H1 (cell line): Measurements from ENCODE around the gene PBX1. TPM values are rescaled to one million over a fixed set of nuclear protein-coding genes. Genes with fewer than 3 reads are reported as not detected.

Source experiments
- CTCF ChIA-PET: fragments of 300-600 bp; sonication (Branson Sonifier 250); formaldehyde crosslinking; loops from one replicate; lab custom pipeline; 2021; ENCODE audit not compliant: partially characterized antibody; lab: Charles Lee
- POLR2A ChIA-PET: fragments of 300-600 bp; sonication (Branson Sonifier 250); formaldehyde crosslinking; loops from one replicate; lab custom pipeline; 2021; ENCODE audit warnings: inconsistent platforms; ENCODE audit not compliant: partially characterized antibody; lab: Charles Lee
- DNase-seq, 2 experiments: peaks; one replicate each; pipeline versions ENCODE4 v3.0.0 to v3.0.0-alpha.2; 2010 to 2022; ENCODE audit warnings: low spot score in 2 of 2, low read depth in 1 of 2, mixed read lengths in 1 of 2
- FAIRE-seq: peaks from 2 replicates; lab custom pipeline; 2011; peaks lifted over from hg19 to GRCh38; lab: Jason Lieb, UNC
- H2AFZ ChIP-seq: 2 replicates; pipeline ENCODE4 v1.8.1; 2012; ENCODE audit warnings: low read length, inconsistent platforms
- H2AK5ac ChIP-seq: 2 replicates; pipeline ENCODE4 v1.6.1; 2013; ENCODE audit warnings: low read depth, low read length
- H2BK120ac ChIP-seq: replicated peaks from 2 replicates; pipeline ENCODE3; 2013; ENCODE audit warnings: low read depth, low read length, inconsistent platforms
- H2BK12ac ChIP-seq: 2 replicates; pipeline ENCODE4 v1.6.1; 2013; ENCODE audit warnings: low read depth, low read length
- H2BK15ac ChIP-seq: 2 replicates; pipeline ENCODE4 v1.6.1; 2013; ENCODE audit warnings: low read length
- H2BK20ac ChIP-seq: 2 replicates; pipeline ENCODE4 v1.6.1; 2013; ENCODE audit warnings: low read length
- H2BK5ac ChIP-seq: 2 replicates; pipeline ENCODE4 v1.6.1; 2013; ENCODE audit warnings: low read depth, low read length
- H3K14ac ChIP-seq: 2 replicates; pipeline ENCODE4 v1.6.1; 2013; ENCODE audit warnings: inconsistent platforms; ENCODE audit not compliant: insufficient read length
- H3K18ac ChIP-seq: 2 replicates; pipeline ENCODE4 v1.6.1; 2013; ENCODE audit warnings: low read length; ENCODE audit errors: extremely low read depth
- H3K23ac ChIP-seq: 2 replicates; pipeline ENCODE4 v1.6.1; 2013; ENCODE audit warnings: inconsistent platforms; ENCODE audit not compliant: insufficient read length
- H3K23me2 ChIP-seq: 2 replicates; pipeline ENCODE4 v1.6.1; 2013; ENCODE audit warnings: low read depth, low read length
- H3K27ac ChIP-seq: 2 replicates; pipeline ENCODE4 v1.6.1; 2011; ENCODE audit warnings: low read depth, low read length, inconsistent platforms
- H3K27me3 ChIP-seq, 4 experiments: replicated peaks in 1 of 4; 1 replicate in 1 of 4; 2 replicates in 3 of 4; pipeline versions ENCODE4 v1.6.1 to v1.8.1; 2011 to 2013; ENCODE audit warnings: low read length in 3 of 4, mild to moderate bottlenecking in 3 of 4, inconsistent platforms in 2 of 4, mixed read lengths in 2 of 4, moderate library complexity in 1 of 4; ENCODE audit not compliant: control insufficient read depth in 3 of 4, insufficient read depth in 3 of 4; ENCODE audit errors: extremely low read depth in 1 of 4
- H3K36me3 ChIP-seq, 4 experiments: 2 replicates each; pipeline versions ENCODE4 v1.6.1 to v1.8.1; 2011 to 2013; ENCODE audit warnings: mild to moderate bottlenecking in 4 of 4, low read length in 3 of 4, moderate library complexity in 2 of 4, control low read depth in 1 of 4, inconsistent platforms in 1 of 4; ENCODE audit not compliant: insufficient read depth in 4 of 4, control insufficient read depth in 2 of 4
- H3K4ac ChIP-seq: replicated peaks from 2 replicates; pipeline ENCODE3; 2013; ENCODE audit warnings: low read length, low read depth, mixed read lengths, inconsistent platforms; ENCODE audit not compliant: insufficient read length
- H3K4me1 ChIP-seq, 4 experiments: replicated peaks in 1 of 4; 1 replicate in 1 of 4; 2 replicates in 3 of 4; pipeline versions ENCODE4 v1.6.1 to v1.8.1; 2011 to 2013; ENCODE audit warnings: low read length in 3 of 4, inconsistent platforms in 2 of 4, mixed read lengths in 1 of 4; ENCODE audit not compliant: insufficient read depth in 4 of 4, control insufficient read depth in 3 of 4
- H3K4me2 ChIP-seq, 2 experiments: 2 replicates each; pipeline versions ENCODE4 v1.6.1 to v1.8.1; 2011 to 2013; ENCODE audit warnings: low read depth in 2 of 2, low read length in 2 of 2, control low read depth in 1 of 2, inconsistent platforms in 1 of 2, mild to moderate bottlenecking in 1 of 2; ENCODE audit not compliant: insufficient read depth in 1 of 2
- H3K4me3 ChIP-seq, 4 experiments: fragments of 200-600, 300-600 bp in 1 of 4; sonication (generic), shearing (Covaris generic), sonication (Bioruptor Twin) in 1 of 4; 2 replicates each; pipeline versions ENCODE4 v1.5.1 to v1.8.1; 2011 to 2016; ENCODE audit warnings: low read length in 4 of 4, low read depth in 3 of 4, control low read depth in 2 of 4, inconsistent platforms in 2 of 4, mild to moderate bottlenecking in 2 of 4, mixed read lengths in 1 of 4, moderate library complexity in 1 of 4; ENCODE audit not compliant: insufficient read depth in 2 of 4; ENCODE audit errors: extremely low read depth in 1 of 4
- H3K56ac ChIP-seq: replicated peaks from 2 replicates; pipeline ENCODE3; 2013; ENCODE audit warnings: low read depth, mild to moderate bottlenecking, mixed read lengths, low read length, inconsistent platforms; ENCODE audit not compliant: insufficient read length
- H3K79me1 ChIP-seq: 2 replicates; pipeline ENCODE4 v1.6.1; 2013; ENCODE audit warnings: low read depth, low read length, control low read depth
- H3K79me2 ChIP-seq, 2 experiments: 2 replicates each; pipeline versions ENCODE4 v1.6.1 to v1.8.1; 2012 to 2013; ENCODE audit warnings: low read length in 2 of 2, mild to moderate bottlenecking in 2 of 2, inconsistent platforms in 1 of 2; ENCODE audit not compliant: insufficient read depth in 2 of 2, control insufficient read depth in 1 of 2
- H3K9ac ChIP-seq, 4 experiments: replicated peaks in 1 of 4; 1 replicate in 1 of 4; 2 replicates in 3 of 4; pipeline versions ENCODE4 v1.6.1 to v1.8.1; 2011 to 2013; ENCODE audit warnings: low read depth in 3 of 4, low read length in 3 of 4, control low read depth in 2 of 4, mild to moderate bottlenecking in 2 of 4, moderate library complexity in 2 of 4, inconsistent platforms in 1 of 4; ENCODE audit errors: extremely low read depth in 1 of 4
- H3K9me3 ChIP-seq, 2 experiments: 2 replicates each; pipeline versions ENCODE4 v1.6.1 to v1.8.1; 2012 to 2013; ENCODE audit warnings: mild to moderate bottlenecking in 2 of 2, moderate library complexity in 2 of 2, control low read depth in 1 of 2, inconsistent platforms in 1 of 2, low read depth in 1 of 2, low read length in 1 of 2, mixed read lengths in 1 of 2; ENCODE audit not compliant: insufficient read depth in 2 of 2
- H4K20me1 ChIP-seq, 2 experiments: replicated peaks in 1 of 2; 2 replicates each; pipeline versions ENCODE3 to v1.8.1; 2011 to 2013; ENCODE audit warnings: inconsistent platforms in 2 of 2, low read length in 2 of 2, mild to moderate bottlenecking in 1 of 2; ENCODE audit not compliant: insufficient read depth in 2 of 2, control insufficient read depth in 1 of 2
- H4K5ac ChIP-seq: 2 replicates; pipeline ENCODE4 v1.6.1; 2013; ENCODE audit warnings: low read length, low read depth, mixed read lengths, inconsistent platforms; ENCODE audit not compliant: insufficient read length
- H4K8ac ChIP-seq: 2 replicates; pipeline ENCODE4 v1.8.0; 2013; ENCODE audit warnings: mild to moderate bottlenecking, moderate library complexity, low read length, inconsistent platforms; ENCODE audit not compliant: insufficient read depth; ENCODE audit errors: extremely low read depth
- H4K91ac ChIP-seq: replicated peaks from 2 replicates; pipeline ENCODE3; 2013; ENCODE audit warnings: low read length, mixed read lengths, inconsistent platforms; ENCODE audit not compliant: insufficient read length
- ATF2 ChIP-seq: IDR thresholded peaks from 2 replicates; pipeline ENCODE4 v1.6.1; 2012; ENCODE audit warnings: low read length, inconsistent platforms
- POLR2A ChIP-seq, 2 experiments: IDR thresholded peaks; 1 replicate in 1 of 2; 2 replicates in 1 of 2; pipeline ENCODE4 v1.6.1; 2011; ENCODE audit warnings: low read depth in 2 of 2, low read length in 2 of 2, mild to moderate bottlenecking in 2 of 2; ENCODE audit errors: control extremely low read depth in 1 of 2
- SAP30 ChIP-seq: fragments of 300-600 bp; sonication (generic); IDR thresholded peaks from 2 replicates; pipeline ENCODE4 v1.7.1; 2012; ENCODE audit warnings: low read length, moderate library complexity, mild to moderate bottlenecking, inconsistent platforms; ENCODE audit not compliant: insufficient read depth, insufficient replicate concordance
- WGBS, 2 experiments: shearing (Covaris generic) in 1 of 2; methylation state at CpG; one replicate each; pipeline versions ENCODE4 v1.1.6 to v1.1.7; 2013 to 2015; ENCODE audit warnings: low lambda C conversion rate in 2 of 2, mixed read lengths in 2 of 2, inconsistent platforms in 1 of 2, low coverage in 1 of 2, missing lambda C conversion rate in 1 of 2; ENCODE audit not compliant: insufficient replicate concordance in 2 of 2, insufficient coverage in 1 of 2, insufficient read length in 1 of 2; ENCODE audit errors: extremely low coverage in 1 of 2, missing lambda C conversion rate in 1 of 2; 5-methylcytosine and 5-hydroxymethylcytosine counted together
- polyA plus RNA-seq, 7 experiments: library from polyadenylated mRNA; depleted of rRNA in 3 of 7; stranded (reverse) in 5 of 7; unstranded in 2 of 7; fragments of >200 nt in 5 of 7; fragments of 200-250 nt in 2 of 7; gene quantifications; 1 replicate in 5 of 7; 2 replicates in 1 of 7; 4 replicates in 1 of 7; pipeline versions ENCODE4 v1.2.1 to v1.2.3, GENCODE V29; 2011 to 2013; ENCODE audit warnings: missing spikeins in 2 of 7, mixed read lengths in 2 of 7
- total RNA-seq: library from RNA; stranded (reverse); fragmentation: NEBNext Ultra II Directional; extraction: Animal tissue kit (Norgen Biotek cat#: 25700); gene quantifications from 2 replicates; pipeline ENCODE4 v1.2.1, GENCODE V29; 2021

PBX1 gene
- total and polyA plus RNA-seq, 2 of the 8 experiments (the other 6 are each of a cell fraction or from before 2014, with no cell fraction given): 87.4 to 124 TPM

DNA sequence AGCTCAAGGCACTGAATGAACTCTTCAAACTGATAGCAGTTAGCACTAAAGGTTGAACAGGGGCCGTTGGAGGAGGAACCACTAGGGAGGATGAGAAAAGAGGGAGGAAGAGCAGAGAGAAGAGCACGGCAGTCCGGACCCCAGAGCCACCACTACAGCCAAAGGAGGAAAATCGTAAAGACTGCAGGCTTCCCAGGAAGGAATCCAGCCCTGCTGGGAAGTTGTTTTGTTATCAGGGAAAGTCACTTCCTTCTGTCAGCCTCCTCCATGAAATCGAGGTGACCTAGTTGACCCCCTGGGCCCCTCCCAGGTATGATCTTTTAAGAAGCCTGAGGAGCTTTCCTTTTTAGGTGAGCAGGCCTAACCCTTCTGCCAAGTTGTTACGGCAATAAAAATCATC lies 88.2 kb downstream of the PBX1 start:
- H2BK120ac ChIP-seq: no peak overlapping the region
- H3K9ac ChIP-seq: no peak overlapping the region
- H4K20me1 ChIP-seq: peaks cover 4 to 14% of the 10 kb centered on the region in 2 experiments
- H2AK5ac ChIP-seq: no peak overlapping the region
- peaks cover 0 to 4% (median 2%) of the 10 kb centered on the region in 4 experiments; a peak in 3 of 8 replicates for H3K36me3 ChIP-seq
- H3K4ac ChIP-seq: no peak overlapping the region
- H3K79me1 ChIP-seq: peaks cover 5% of the 10 kb centered on the region
- H3K79me2 ChIP-seq: peaks cover 6 to 94% of the 10 kb centered on the region in 2 experiments
- H2BK5ac ChIP-seq: no peak overlapping the region
- H3K4me1 ChIP-seq: peaks cover 15 to 37% (median 22%) of the 10 kb centered on the region in 4 experiments
- H4K8ac ChIP-seq: no peak overlapping the region
- H3K4me3 ChIP-seq: no peak overlapping the region
- DNase-seq: no peak
- H2BK15ac ChIP-seq: no peak overlapping the region
- H3K18ac ChIP-seq: no peak overlapping the region
- H3K14ac ChIP-seq: no peak overlapping the region
- POLR2A ChIA-PET: no interaction called here
- no peak for FAIRE-seq
- no peak overlapping the region for H2BK20ac ChIP-seq
- TF ChIP-seq ATF2: no peak
- no peak for TF ChIP-seq SAP30
- 0 out of 3 replicates have a peak, but pooled peaks of 1 of the 2 experiments have one; percentile 21 for TF ChIP-seq POLR2A (IDR thresholded peaks at IDR 0.05; ENCODE audit: control extremely low read depth in 1 of 2, low read depth in 2 of 2, low read length in 2 of 2)
- H2BK12ac ChIP-seq: no peak overlapping the region
- H3K23ac ChIP-seq: no peak overlapping the region
- CTCF ChIA-PET: interaction anchor here (1.5 to 2.6 kb wide), 3 partner anchors 12 to 26 kb away, joined by 3 to 7 read pairs (median 5); no protein-coding TSS in a partner anchor
- no peaks in the 10 kb centered on the region for H3K9me3 ChIP-seq
- no peak overlapping the region for H3K56ac ChIP-seq
- no peak overlapping the region for H4K91ac ChIP-seq
- 71% methylated on average over 6 of the region's 6 CpGs; no CpG with 5 or more reads in 1 of the 2 experiments for WGBS, 2 experiments
- no peak overlapping the region for H2AFZ ChIP-seq
- H4K5ac ChIP-seq: no peak overlapping the region
- H3K27me3 ChIP-seq: no peaks in the 10 kb centered on the region
- H3K27ac ChIP-seq: no peak overlapping the region
- H3K23me2 ChIP-seq: no peaks in the 10 kb centered on the region; the same call in 1 of the 2 replicates
- no peak overlapping the region for H3K4me2 ChIP-seq
